ENCODE measurements around the gene USP50. TPM values are rescaled to one million over a fixed set of nuclear protein-coding genes. Genes with fewer than 3 reads are reported as not detected.
"Not testable (repeated sequence)": the region's sequence is repeated elsewhere in the genome, so short reads cannot be mapped to it uniquely, and the experiment has no call there.

The USP50 gene
- total and polyA plus RNA-seq, 2 donors, result 0.33 TPM; not detected in 1

DNA sequence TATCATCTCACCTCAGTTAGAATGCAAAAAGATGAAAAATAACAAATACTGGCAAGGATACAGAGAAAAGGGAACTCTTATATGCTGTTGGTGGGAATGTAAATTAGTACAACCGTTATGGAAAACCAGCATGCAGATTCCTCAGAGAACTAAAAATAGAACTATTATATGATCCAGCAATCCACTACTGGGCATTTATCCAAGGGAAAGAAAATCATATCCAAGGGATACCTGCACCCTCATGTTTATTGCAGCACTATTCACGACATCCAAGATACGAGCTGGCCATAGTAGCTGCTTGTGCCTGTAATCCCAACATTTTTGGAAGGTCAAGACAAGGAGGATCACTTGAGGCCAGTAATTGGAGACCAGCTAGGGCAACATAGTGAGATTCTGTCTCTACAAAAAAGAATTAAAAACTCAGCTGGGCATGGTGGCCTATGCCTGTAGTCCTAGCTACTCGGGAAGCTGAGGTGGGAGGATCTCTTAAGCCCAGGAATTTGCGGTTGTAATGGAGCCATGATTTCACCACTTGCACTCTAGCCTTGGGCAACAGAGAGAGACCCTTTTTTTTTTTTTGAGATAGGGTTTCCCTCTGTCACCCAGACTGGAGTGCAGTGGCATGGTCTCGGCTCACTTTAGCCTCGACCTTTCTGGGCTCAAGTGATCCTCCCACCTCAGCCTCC lies 26.6 kb downstream of the USP50 start:
- 91% methylated on average over 7 of the region's 7 CpGs for WGBS
- H3K27ac ChIP-seq (ENCODE audit: low read depth in 1 of 2, low read length in 1 of 2), result no peak overlapping the region
- no peaks in the 10 kb centered on the region for H3K9me3 ChIP-seq (ENCODE audit: control insufficient read depth in 2 of 2, insufficient read depth in 1 of 2, low read length in 1 of 2)

DNA sequence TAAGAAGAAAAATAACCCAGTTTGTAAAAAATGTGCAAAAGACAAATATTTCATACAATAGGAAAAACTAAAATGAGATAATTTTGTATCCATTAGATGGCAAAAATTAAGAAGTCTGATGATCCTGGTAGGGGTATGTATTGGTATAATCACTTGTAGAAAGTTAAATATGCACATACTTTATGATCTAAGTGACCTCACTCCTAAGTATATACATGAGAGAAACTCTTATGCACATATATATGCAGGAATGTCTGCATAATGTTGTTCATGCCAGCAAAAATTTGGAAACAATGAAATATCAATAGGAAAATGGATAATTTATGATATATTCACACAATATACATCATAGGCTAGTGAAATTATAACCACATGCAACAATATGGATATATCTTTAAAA lies 33.5 kb downstream of the USP50 start:
- no peak overlapping the region for H3K27ac ChIP-seq (ENCODE audit: low read depth in 1 of 2, low read length in 1 of 2)
- no peaks in the 10 kb centered on the region for H3K27me3 ChIP-seq (ENCODE audit: control insufficient read depth in 2 of 2, insufficient read depth in 1 of 2, low read length in 1 of 2)
- H3K4me1 ChIP-seq (ENCODE audit: control insufficient read depth in 2 of 2, insufficient read depth in 2 of 2, low read length in 2 of 2), result no peaks in the 10 kb centered on the region
- no peak overlapping the region for H3K4me3 ChIP-seq (ENCODE audit: low read length in 2 of 2)
- DNase-seq (ENCODE audit: low read depth in 6 of 9, low spot score in 9 of 9), result no peak
- H3K36me3 ChIP-seq (ENCODE audit: control insufficient read depth in 2 of 2, insufficient read depth in 2 of 2, low read length in 1 of 2), result no peaks in the 10 kb centered on the region
- H3K9me3 ChIP-seq (ENCODE audit: control insufficient read depth in 2 of 2, insufficient read depth in 1 of 2, low read length in 1 of 2), result no peaks in the 10 kb centered on the region

More for the DNA sequence above, 26.6 kb downstream of the USP50 start:
- Histone ChIP-seq H3K4me3 (ENCODE audit: low read length in 2 of 2) (no peak overlapping the region), H3K36me3 (ENCODE audit: control insufficient read depth in 2 of 2, insufficient read depth in 2 of 2, low read length in 1 of 2) (no peaks in the 10 kb centered on the region), H3K4me1 (ENCODE audit: control insufficient read depth in 2 of 2, insufficient read depth in 2 of 2, low read length in 2 of 2) (no peaks in the 10 kb centered on the region), H3K27me3 (ENCODE audit: control insufficient read depth in 2 of 2, insufficient read depth in 1 of 2, low read length in 1 of 2) (no peaks in the 10 kb centered on the region)
- no peak for DNase-seq (ENCODE audit: low read depth in 6 of 9, low spot score in 9 of 9)

DNA sequence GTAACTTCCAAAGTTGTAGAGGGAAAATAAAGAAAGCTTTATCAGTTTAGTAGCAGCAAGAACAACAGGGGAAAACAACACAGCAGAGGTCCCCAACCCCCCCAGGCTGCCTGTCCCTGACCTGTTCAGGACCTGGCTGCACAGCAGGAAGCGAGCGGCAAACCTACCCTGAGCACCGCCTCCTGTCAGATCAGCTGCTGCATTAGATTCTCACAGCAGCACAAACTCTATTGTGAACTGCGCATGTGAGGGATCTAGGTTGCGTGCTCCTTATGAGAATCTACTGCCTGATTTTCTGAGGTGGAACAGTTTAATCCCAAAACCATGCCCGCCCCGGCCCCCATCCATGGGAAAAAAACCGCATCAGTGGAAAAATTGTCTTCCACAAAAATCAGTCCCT lies 40.3 kb downstream of the USP50 start:
- Histone ChIP-seq H3K4me3 (ENCODE audit: low read length in 2 of 2) (no peak overlapping the region), H3K9me3 (ENCODE audit: control insufficient read depth in 2 of 2, insufficient read depth in 1 of 2, low read length in 1 of 2) (no peaks in the 10 kb centered on the region), H3K27ac (ENCODE audit: low read depth in 1 of 2, low read length in 1 of 2) (no peak overlapping the region), H3K4me1 (ENCODE audit: control insufficient read depth in 2 of 2, insufficient read depth in 2 of 2, low read length in 2 of 2) (no peaks in the 10 kb centered on the region), H3K27me3 (ENCODE audit: control insufficient read depth in 2 of 2, insufficient read depth in 1 of 2, low read length in 1 of 2) (no peaks in the 10 kb centered on the region), H3K36me3 (ENCODE audit: control insufficient read depth in 2 of 2, insufficient read depth in 2 of 2, low read length in 1 of 2) (peaks cover 7 to 19% of the 10 kb centered on the region in 2 donors)
- WGBS, result 95% methylated on average over 8 of the region's 8 CpGs
- no peak for DNase-seq (ENCODE audit: low read depth in 6 of 9, low spot score in 9 of 9)

DNA sequence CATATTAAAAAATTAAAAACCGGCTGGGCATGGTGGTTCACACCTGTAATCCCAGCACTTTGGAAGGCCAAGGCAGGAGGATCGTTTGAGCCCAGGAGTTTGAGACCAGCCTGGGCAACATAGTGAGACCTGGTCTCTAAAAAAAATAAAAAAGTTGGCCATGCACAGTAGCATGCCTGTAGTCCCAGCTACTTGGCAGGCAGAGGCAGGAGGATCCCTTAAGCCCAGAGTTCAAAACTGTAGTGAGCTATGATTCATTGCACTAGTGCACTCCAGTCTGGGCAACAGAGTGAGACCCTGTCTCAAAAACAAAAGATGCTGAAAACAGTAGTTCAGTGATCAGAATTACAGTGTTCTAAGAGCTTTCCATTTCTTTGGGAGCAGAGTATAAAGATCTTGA lies 40.8 kb downstream of the USP50 start:
- not testable (repeated sequence) for DNase-seq (ENCODE audit: low read depth in 6 of 9, low spot score in 9 of 9); H3K9me3 ChIP-seq (ENCODE audit: control insufficient read depth in 2 of 2, insufficient read depth in 1 of 2, low read length in 1 of 2); H3K27ac ChIP-seq (ENCODE audit: low read depth in 1 of 2, low read length in 1 of 2); H3K4me3 ChIP-seq (ENCODE audit: low read length in 2 of 2); H3K27me3 ChIP-seq (ENCODE audit: control insufficient read depth in 2 of 2, insufficient read depth in 1 of 2, low read length in 1 of 2); H3K4me1 ChIP-seq (ENCODE audit: control insufficient read depth in 2 of 2, insufficient read depth in 2 of 2, low read length in 2 of 2)
- H3K36me3 ChIP-seq (ENCODE audit: control insufficient read depth in 2 of 2, insufficient read depth in 2 of 2, low read length in 1 of 2), result peaks cover 7 to 19% of the 10 kb centered on the region in 2 donors
- WGBS, result 94% methylated on average over 2 of the region's 2 CpGs

DNA sequence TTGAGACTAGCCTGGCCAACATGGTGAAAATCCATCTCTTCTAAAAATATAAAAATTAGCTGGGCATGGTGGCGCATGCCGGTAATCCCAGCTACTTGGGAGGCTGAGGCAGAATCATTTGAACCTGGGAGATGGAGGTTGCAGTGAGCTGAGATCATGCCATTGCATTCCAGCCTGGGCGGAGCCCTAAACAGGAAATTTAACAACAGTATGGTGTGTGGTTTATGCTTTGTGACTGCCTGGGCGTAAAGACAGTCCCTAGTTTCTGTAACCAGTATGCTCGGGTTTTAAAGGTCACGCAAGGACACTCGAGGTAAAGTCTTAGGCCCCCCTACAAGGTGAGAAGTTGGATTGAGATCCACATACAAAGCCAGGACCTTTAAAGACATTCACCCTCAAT lies 43.3 kb downstream of the USP50 start:
- Histone ChIP-seq H3K27me3 (ENCODE audit: control insufficient read depth in 2 of 2, insufficient read depth in 1 of 2, low read length in 1 of 2) (no peaks in the 10 kb centered on the region), H3K4me1 (ENCODE audit: control insufficient read depth in 2 of 2, insufficient read depth in 2 of 2, low read length in 2 of 2) (no peaks in the 10 kb centered on the region), H3K36me3 (ENCODE audit: control insufficient read depth in 2 of 2, insufficient read depth in 2 of 2, low read length in 1 of 2) (peaks cover 14 to 34% of the 10 kb centered on the region in 2 donors), H3K9me3 (ENCODE audit: control insufficient read depth in 2 of 2, insufficient read depth in 1 of 2, low read length in 1 of 2) (no peaks in the 10 kb centered on the region), H3K4me3 (ENCODE audit: low read length in 2 of 2) (no peak overlapping the region), H3K27ac (ENCODE audit: low read depth in 1 of 2, low read length in 1 of 2) (no peak overlapping the region)
- DNase-seq (ENCODE audit: low read depth in 6 of 9, low spot score in 9 of 9), result no peak
- 94% methylated on average over 7 of the region's 7 CpGs for WGBS

DNA sequence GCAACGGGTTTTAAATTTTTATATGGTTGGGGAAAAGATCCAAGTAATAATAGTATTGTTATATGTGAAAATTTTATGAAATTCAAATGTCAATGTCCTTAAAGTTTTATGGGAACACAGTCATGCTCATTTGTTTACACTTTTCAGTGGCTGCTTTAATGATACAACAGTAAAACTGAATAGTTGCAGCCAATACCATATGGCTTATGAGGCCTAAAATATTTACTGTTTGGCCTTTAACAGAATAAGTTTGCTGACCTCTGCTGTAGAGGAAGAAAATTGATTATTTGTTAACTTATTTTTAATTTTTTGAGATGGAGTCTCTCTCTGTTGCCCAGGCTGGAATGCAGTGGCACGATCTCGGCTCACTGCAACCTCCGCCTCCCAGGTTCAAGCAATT lies 44.7 kb downstream of the USP50 start:
- WGBS, result 98% methylated on average over 4 of the region's 4 CpGs
- no peaks in the 10 kb centered on the region for H3K9me3 ChIP-seq (ENCODE audit: control insufficient read depth in 2 of 2, insufficient read depth in 1 of 2, low read length in 1 of 2)
- DNase-seq (ENCODE audit: low read depth in 6 of 9, low spot score in 9 of 9), result no peak
- no peak overlapping the region for H3K4me3 ChIP-seq (ENCODE audit: low read length in 2 of 2)
- peaks cover 19 to 40% of the 10 kb centered on the region in 2 donors for H3K36me3 ChIP-seq (ENCODE audit: control insufficient read depth in 2 of 2, insufficient read depth in 2 of 2, low read length in 1 of 2)
- H3K27ac ChIP-seq (ENCODE audit: low read depth in 1 of 2, low read length in 1 of 2), result no peak overlapping the region
- H3K4me1 ChIP-seq (ENCODE audit: control insufficient read depth in 2 of 2, insufficient read depth in 2 of 2, low read length in 2 of 2), result no peaks in the 10 kb centered on the region
- no peaks in the 10 kb centered on the region for H3K27me3 ChIP-seq (ENCODE audit: control insufficient read depth in 2 of 2, insufficient read depth in 1 of 2, low read length in 1 of 2)

DNA sequence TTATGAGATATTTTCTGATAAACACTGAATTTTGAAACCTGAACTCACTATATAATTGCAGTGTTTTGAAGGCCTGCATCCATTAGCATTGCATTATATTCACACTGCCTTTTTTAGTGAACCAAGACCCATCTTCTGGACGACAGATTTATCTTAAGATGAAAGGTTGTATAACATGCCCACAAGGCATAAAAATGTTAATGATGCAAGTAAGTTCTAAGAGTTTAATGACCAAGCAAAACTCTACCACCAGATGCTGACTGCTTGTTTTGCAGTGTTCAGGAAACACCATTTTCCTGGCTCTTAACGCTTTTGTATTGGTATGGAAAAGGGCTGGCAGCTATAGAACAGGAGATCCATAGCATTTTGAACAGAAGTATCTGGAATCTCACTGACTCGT lies 46.1 kb downstream of the USP50 start:
- H3K9me3 ChIP-seq (ENCODE audit: control insufficient read depth in 2 of 2, insufficient read depth in 1 of 2, low read length in 1 of 2), result no peaks in the 10 kb centered on the region
- peaks cover 25 to 49% of the 10 kb centered on the region in 2 donors for H3K36me3 ChIP-seq (ENCODE audit: control insufficient read depth in 2 of 2, insufficient read depth in 2 of 2, low read length in 1 of 2)
- 87% methylated on average over 3 of the region's 3 CpGs for WGBS

DNA sequence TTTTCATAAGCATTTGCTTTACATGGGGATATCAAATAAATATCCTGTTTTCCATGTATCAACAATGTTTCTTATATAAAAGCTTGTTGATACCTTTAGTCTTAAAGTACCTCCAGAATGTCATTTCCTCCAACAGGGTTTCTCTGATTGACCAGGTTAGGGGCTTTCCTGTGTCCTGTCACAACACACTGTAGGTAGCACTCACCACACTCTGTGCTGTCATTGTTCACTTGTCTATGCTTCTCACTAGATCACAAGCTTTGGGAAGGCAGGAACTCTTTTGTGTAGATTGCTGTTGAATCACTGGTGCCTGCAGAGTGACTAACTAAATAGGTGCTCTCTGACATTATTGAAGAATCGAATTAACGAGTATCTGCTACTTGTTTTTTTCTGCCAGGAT lies 49.8 kb downstream of the USP50 start:
- Histone ChIP-seq H3K27ac (ENCODE audit: low read depth in 1 of 2, low read length in 1 of 2) (no peak overlapping the region), H3K27me3 (ENCODE audit: control insufficient read depth in 2 of 2, insufficient read depth in 1 of 2, low read length in 1 of 2) (no peaks in the 10 kb centered on the region), H3K36me3 (ENCODE audit: control insufficient read depth in 2 of 2, insufficient read depth in 2 of 2, low read length in 1 of 2) (peaks cover 38 to 61% of the 10 kb centered on the region in 2 donors), H3K4me1 (ENCODE audit: control insufficient read depth in 2 of 2, insufficient read depth in 2 of 2, low read length in 2 of 2) (no peaks in the 10 kb centered on the region), H3K9me3 (ENCODE audit: control insufficient read depth in 2 of 2, insufficient read depth in 1 of 2, low read length in 1 of 2) (no peaks in the 10 kb centered on the region), H3K4me3 (ENCODE audit: low read length in 2 of 2) (no peak overlapping the region)
- over 99% methylated on average over 2 of the region's 2 CpGs for WGBS
- DNase-seq (ENCODE audit: low read depth in 6 of 9, low spot score in 9 of 9), result no peak

More for the DNA sequence above, 46.1 kb downstream of the USP50 start:
- no peak overlapping the region for H3K4me3 ChIP-seq (ENCODE audit: low read length in 2 of 2)
- H3K27me3 ChIP-seq (ENCODE audit: control insufficient read depth in 2 of 2, insufficient read depth in 1 of 2, low read length in 1 of 2), result no peaks in the 10 kb centered on the region
- DNase-seq (ENCODE audit: low read depth in 6 of 9, low spot score in 9 of 9), result no peak
- H3K27ac ChIP-seq (ENCODE audit: low read depth in 1 of 2, low read length in 1 of 2), result no peak overlapping the region
- H3K4me1 ChIP-seq (ENCODE audit: control insufficient read depth in 2 of 2, insufficient read depth in 2 of 2, low read length in 2 of 2), result no peaks in the 10 kb centered on the region

DNA sequence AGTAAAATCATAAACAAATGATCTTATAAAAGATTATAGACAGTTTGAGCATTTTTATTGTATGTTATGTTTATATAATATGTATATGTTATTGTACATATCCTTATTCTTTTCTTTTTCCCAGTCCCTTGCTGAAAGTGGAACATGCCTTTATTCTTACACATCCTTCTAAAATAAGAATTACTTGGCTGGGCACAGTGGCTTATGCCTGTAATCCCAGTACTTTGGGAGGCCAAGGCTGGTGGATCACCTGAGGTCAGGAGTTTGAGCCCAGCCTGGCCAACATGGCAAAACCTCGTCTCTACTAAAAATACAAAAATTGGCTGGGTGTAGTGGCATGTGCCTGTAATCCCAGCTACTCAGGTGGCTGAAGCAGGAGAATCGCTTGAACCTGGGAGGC lies 51.9 kb downstream of the USP50 start:
- not testable (repeated sequence) for H3K27me3 ChIP-seq (ENCODE audit: control insufficient read depth in 2 of 2, insufficient read depth in 1 of 2, low read length in 1 of 2); H3K27ac ChIP-seq (ENCODE audit: low read depth in 1 of 2, low read length in 1 of 2); H3K4me3 ChIP-seq (ENCODE audit: low read length in 2 of 2); H3K4me1 ChIP-seq (ENCODE audit: control insufficient read depth in 2 of 2, insufficient read depth in 2 of 2, low read length in 2 of 2); DNase-seq (ENCODE audit: low read depth in 6 of 9, low spot score in 9 of 9); H3K9me3 ChIP-seq (ENCODE audit: control insufficient read depth in 2 of 2, insufficient read depth in 1 of 2, low read length in 1 of 2)
- WGBS, result 100% methylated on average over 2 of the region's 2 CpGs
- peaks cover 44 to 63% of the 10 kb centered on the region in 2 donors for H3K36me3 ChIP-seq (ENCODE audit: control insufficient read depth in 2 of 2, insufficient read depth in 2 of 2, low read length in 1 of 2)
